HG03565 (cell line): ENCODE results near the gene EPHA10.
"Not testable (repeated sequence)": the region's sequence is repeated elsewhere in the genome, so short reads cannot be mapped to it uniquely, and the experiment has no call there.

Source experiments
- ATAC-seq: cut with Tn5 transposase; IDR thresholded peaks from one replicate; pipeline ENCODE4 v1.9.1; 2021; ENCODE audit warnings: mild to moderate bottlenecking, moderate library complexity; ENCODE audit not compliant: unreplicated experiment

Gene EPHA10

GRCh38 chr1:37718901-37719571 is 45.9 kb downstream of the EPHA10 start:
- no peak for ATAC-seq

GRCh38 chr1:37718181-37718900 is 46.6 kb downstream of the EPHA10 start:
- ATAC-seq: no peak

DNA sequence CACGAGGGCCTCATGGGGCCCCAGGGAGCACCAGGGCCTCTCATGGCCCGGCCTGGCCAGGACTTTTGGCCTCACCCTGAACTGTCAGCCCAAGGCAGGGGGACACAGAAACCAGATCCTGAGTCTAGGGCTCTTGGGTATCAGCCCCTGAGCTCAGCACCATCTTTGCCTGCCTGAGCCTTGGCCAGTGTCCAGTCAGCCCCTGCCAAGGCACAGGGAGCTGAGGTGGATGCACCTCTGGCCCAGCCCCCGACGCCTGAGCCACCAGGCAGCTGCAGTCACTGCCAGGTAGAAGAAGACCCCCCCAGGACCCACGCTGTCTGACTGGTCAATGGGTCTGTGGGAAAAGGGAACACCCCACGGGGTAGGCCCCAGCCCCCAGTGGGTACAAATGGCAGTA is 47.3 kb downstream of the EPHA10 start:
- ATAC-seq: no peak

DNA sequence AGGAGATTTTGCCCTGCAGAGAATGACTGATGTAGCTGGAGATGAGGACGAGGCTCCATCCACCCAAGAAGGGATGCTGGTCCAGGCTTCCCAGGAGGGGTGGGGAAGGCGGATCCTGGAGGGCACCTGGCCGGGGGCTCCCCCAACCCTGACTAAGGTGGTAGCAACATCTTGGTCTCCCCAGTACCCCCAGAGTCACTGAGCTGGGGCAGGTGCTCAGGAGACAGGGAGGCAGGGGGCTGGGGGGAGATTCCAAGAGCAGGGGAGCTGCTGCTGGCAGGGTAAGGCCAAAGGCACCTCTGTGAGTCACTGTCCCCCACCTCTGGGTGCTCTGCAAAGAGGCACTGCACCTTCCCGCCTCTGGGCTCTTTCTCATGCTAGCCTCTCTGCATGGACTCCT is 48.6 kb downstream of the EPHA10 start:
- no peak for ATAC-seq

- no peak for ATAC-seq
Measured at GRCh38 chr1:37714689-37715088, 50.2 kb downstream of the EPHA10 start.

DNA sequence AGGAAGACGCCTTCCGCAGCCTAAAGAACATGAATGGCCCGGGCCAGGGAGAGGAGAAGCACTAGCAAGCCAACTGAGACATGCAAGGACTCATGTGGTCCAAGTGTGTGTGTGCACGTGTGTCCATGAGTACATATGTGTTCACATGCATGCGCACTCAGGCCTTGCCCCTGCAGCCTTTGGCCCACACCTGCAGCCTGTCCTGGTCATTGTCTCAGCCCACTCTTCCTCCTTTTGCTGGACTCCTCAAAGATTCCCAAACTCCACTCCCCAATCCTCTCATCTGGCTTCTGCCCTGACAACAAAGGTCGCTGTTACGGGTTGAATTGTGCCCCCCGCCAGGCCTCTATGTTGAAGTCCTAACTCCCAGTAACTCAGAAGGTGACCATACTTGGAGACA is 50.7 kb downstream of the EPHA10 start:
- no peak for ATAC-seq

GRCh38 chr1:37708471-37708870 is 56.4 kb downstream of the EPHA10 start:
- no peak for ATAC-seq

DNA sequence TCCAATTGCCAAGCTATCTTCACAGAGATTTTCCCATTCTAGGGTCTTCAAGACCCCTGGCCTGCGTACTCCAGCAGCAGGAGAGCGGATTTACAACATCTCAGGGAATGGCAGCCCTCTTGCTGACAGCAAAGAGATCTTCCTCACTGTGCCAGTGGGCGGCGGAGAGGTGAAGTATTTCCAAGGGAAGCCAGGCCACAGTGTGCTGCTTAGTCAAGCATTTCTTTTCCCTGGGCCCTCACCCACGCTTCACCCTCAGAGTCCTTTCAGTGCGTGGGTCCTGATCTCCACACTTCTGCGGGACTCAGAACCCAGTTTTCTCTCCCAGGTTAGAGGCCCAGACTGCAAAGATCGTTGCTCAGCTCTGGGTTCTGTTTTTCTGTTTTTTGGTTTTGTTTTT is 59.5 kb downstream of the EPHA10 start:
- no peak for ATAC-seq

GRCh38 chr1:37704966-37705365 is 60.0 kb downstream of the EPHA10 start:
- no peak for ATAC-seq

DNA sequence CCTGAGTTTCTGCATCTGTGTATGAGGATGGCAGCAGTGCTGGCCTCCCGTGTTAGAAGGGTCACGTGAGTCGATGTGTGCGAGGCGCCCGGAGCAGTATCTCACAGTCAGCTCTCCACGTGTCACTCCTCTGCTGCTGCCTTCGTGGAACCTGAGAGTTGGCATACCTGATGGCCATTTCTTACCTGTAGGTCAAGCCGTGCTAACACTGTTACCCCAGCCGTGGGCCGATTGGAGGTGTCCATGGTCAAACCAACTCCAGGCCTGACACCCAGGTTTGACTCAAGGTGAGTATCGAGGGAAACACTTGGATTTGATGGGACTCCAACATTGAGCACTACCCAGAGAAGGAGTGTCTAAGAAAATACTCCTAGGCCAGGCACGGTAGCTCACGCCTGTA is 61.9 kb downstream of the EPHA10 start:
- no peak for ATAC-seq

DNA sequence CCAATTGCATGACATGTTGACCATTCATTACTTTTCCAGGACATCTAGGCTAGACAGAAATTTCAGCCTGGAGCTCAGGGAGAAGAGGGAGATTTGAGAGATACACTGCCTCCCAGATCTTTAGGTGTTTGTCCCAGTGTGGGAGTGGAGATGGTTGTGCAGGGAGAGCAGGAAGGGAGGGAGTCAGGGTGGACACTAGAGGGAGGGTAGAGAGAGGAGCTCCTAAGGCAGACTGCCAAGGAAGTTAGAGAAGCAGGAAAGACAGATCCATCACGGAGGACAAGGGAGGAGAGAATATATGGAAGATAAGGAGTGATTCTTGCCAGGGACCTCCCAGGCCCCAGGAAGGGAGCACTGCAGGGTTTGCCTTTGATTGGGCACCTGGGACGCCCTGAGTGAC is 63.9 kb downstream of the EPHA10 start:
- ATAC-seq: no peak

GRCh38 chr1:37699147-37699546 is 65.8 kb downstream of the EPHA10 start:
- no peak for ATAC-seq

DNA sequence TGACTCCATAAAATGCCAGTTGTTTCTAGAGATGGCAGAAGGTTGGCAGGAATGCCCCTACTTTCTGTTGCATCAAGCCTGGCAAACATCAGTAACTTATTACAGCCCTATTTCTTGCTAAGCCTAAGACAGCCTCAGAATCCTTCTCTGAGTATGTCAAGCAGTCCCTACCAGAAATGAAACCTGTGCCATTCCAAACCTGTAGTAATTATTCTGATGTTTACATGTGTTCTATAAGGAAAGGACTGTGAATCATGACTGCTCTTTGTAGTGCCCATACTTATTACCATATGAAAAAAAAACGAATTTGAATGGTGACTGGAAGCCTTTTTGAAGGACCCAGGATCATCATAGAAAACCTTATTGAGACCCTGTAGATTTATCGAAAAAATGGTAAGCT is 67.2 kb downstream of the EPHA10 start:
- no peak for ATAC-seq

- ATAC-seq: no peak
Measured at GRCh38 chr1:37697090-37697489, 67.8 kb downstream of the EPHA10 start.

GRCh38 chr1:37692834-37693175 is 72.1 kb downstream of the EPHA10 start:
- ATAC-seq: no peak

GRCh38 chr1:37692078-37692833 is 72.7 kb downstream of the EPHA10 start, which contains the start of gene CDCA8:
CDCA8 (plus strand) TSS chr1:37692516; CDS start chr1:37692691, 175 bp downstream.
- peak; percentile 80 for ATAC-seq

- no peak for ATAC-seq
Measured at GRCh38 chr1:37691497-37692077, 73.3 kb downstream of the EPHA10 start.

DNA sequence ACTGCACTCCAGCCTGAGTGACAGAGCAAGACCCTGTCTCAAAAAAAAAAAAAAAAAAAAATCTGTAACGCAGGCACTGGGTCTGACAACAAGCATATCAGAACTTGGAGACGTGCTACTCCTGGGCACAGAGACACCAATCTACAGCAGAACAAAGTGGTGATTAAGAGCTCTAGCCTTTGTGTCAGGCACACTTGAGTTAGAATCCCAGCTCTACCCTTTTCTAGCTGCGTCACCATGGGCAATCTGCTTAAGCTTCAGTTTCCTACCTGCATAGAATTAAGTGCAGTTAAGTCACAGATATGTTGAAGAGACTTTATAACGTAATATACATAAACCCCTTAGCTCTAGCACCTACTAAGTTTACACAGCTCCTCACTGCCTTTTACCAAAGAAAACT is 76.0 kb downstream of the EPHA10 start:
- no peak for ATAC-seq

- ATAC-seq: not testable (repeated sequence)
Measured at GRCh38 chr1:37687764-37688163, 77.2 kb downstream of the EPHA10 start.

DNA sequence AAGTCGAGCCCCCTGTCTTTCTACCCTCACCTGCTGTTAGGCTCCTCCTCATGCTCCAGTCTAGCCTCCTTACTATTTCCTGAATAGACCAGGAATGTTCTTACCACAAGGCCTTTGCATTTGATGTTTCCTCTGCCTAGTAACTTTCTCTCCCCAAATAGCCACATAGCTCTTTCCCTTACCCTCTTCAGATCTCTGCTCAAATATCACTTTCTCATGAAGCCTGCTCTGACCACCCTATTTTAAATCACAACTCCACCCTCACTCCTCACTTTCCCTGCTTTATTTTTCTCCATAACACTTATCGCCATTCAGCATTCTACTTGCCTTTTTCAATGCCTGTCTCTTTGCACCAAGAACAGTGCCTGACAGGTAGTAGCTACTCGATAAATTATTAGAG is 79.2 kb downstream of the EPHA10 start:
- ATAC-seq: no peak

- not testable (repeated sequence) for ATAC-seq
Measured at GRCh38 chr1:37684182-37684581, 80.7 kb downstream of the EPHA10 start.
